Stomach (tissue), 9 donors: ENCODE results near the gene PRDX3. TPM values are rescaled to one million over a fixed set of nuclear protein-coding genes. Genes with fewer than 3 reads are reported as not detected.
"Not testable (repeated sequence)": the region's sequence is repeated elsewhere in the genome, so short reads cannot be mapped to it uniquely, and the experiment has no call there.

ENCODE experiments used
- DNase-seq, 2 donors: peaks; one replicate each; pipeline versions ENCODE4 v3.0.0 to v3.0.0-alpha.2; 2013 to 2019
- H3K27ac ChIP-seq, 5 donors: fragments of 200-600 bp in 4 of 5; sonication (generic) in 4 of 5; one replicate each; pipeline ENCODE4 v1.5.1; 2013 to 2019; ENCODE audit warnings: mild to moderate bottlenecking in 1 of 5, moderate library complexity in 1 of 5
- H3K27me3 ChIP-seq, 3 donors: fragments of 200-600 bp; sonication (generic); one replicate each; pipeline ENCODE4 v1.5.1; 2017 to 2019; ENCODE audit warnings: mixed run types in 1 of 3
- H3K36me3 ChIP-seq, 4 donors: fragments of 200-600 bp; sonication (generic); 1 replicate in 3 of 4; 2 replicates in 1 of 4; pipeline ENCODE4 v1.5.1; 2016 to 2019
- H3K4me1 ChIP-seq, 4 donors: fragments of 200-600 bp; sonication (generic); one replicate each; pipeline ENCODE4 v1.5.1; 2016 to 2019
- H3K4me3 ChIP-seq, 4 donors: fragments of 200-600 bp; sonication (generic) in 3 of 4; one replicate each; pipeline ENCODE4 v1.5.1; 2016 to 2019; ENCODE audit warnings: mild to moderate bottlenecking in 1 of 4
- H3K9me3 ChIP-seq, 4 donors: fragments of 200-600 bp; sonication (generic); one replicate each; pipeline ENCODE4 v1.5.1; 2016 to 2019
- EP300 ChIP-seq: sonication (generic); formaldehyde crosslinking; IDR thresholded peaks from one replicate; pipeline ENCODE4 v1.6.1; 2017; ENCODE audit warnings: antibody characterized with exemption
- POLR2A ChIP-seq, 4 donors: fragments of 450-650 bp; IDR thresholded peaks; one replicate each; pipeline ENCODE4 v1.6.1; 2016; ENCODE audit warnings: antibody characterized with exemption in 4 of 4, control low read depth in 2 of 4, mild to moderate bottlenecking in 1 of 4, moderate library complexity in 1 of 4
- POLR2AphosphoS5 ChIP-seq, 3 donors: sonication (generic); formaldehyde crosslinking; IDR thresholded peaks; one replicate each; pipeline ENCODE4 v1.6.1; 2016; ENCODE audit warnings: antibody characterized with exemption in 3 of 3
- WGBS, 5 donors: extraction: QIAGEN DNeasy Blood & Tissue Kit in 3 of 5; methylation state at CpG; one replicate each; pipeline versions ENCODE4 v1.1.5 to v1.1.7; 2013 to 2018; 5-methylcytosine and 5-hydroxymethylcytosine counted together
- intact Hi-C: fragments of 100-400 bp; cut with DNase I; formaldehyde crosslinking; loops from one replicate; pipeline ENCODE4 v1.15.1; 2023; ENCODE audit warnings: low total_unique reads
- polyA plus RNA-seq, 3 donors: library from polyadenylated mRNA; stranded (reverse); fragments of 200-250 nt; gene quantifications; one replicate each; pipeline ENCODE4 v1.2.3, GENCODE V29; 2013
- total RNA-seq, 5 donors: library from RNA; depleted of rRNA; stranded (reverse); fragments of >200 nt; gene quantifications; one replicate each; pipeline versions ENCODE4 v1.1.0 to v1.2.3, GENCODE V29; 2014 to 2016
- TF ChIP-seq, protein P1 (sequence below), 7 experiments: fragments of 450-650 bp in 4 of 7; fragments of 200-600 bp in 3 of 7; sonication (generic) in 3 of 7; IDR thresholded peaks; one replicate each; pipeline ENCODE4 v1.5.1; 2016 to 2019; ENCODE audit warnings: antibody characterized with exemption in 7 of 7, control low read depth in 2 of 7, mild to moderate bottlenecking in 1 of 7
- donor health status: healthy with polysubstance abuse.
- donor health status: Bipolar disorder and iron deficiency.
- donor health status: healthy.

PRDX3 gene
- total and polyA plus RNA-seq, 8 donors, result 11.9 to 163 (median 118) TPM

DNA sequence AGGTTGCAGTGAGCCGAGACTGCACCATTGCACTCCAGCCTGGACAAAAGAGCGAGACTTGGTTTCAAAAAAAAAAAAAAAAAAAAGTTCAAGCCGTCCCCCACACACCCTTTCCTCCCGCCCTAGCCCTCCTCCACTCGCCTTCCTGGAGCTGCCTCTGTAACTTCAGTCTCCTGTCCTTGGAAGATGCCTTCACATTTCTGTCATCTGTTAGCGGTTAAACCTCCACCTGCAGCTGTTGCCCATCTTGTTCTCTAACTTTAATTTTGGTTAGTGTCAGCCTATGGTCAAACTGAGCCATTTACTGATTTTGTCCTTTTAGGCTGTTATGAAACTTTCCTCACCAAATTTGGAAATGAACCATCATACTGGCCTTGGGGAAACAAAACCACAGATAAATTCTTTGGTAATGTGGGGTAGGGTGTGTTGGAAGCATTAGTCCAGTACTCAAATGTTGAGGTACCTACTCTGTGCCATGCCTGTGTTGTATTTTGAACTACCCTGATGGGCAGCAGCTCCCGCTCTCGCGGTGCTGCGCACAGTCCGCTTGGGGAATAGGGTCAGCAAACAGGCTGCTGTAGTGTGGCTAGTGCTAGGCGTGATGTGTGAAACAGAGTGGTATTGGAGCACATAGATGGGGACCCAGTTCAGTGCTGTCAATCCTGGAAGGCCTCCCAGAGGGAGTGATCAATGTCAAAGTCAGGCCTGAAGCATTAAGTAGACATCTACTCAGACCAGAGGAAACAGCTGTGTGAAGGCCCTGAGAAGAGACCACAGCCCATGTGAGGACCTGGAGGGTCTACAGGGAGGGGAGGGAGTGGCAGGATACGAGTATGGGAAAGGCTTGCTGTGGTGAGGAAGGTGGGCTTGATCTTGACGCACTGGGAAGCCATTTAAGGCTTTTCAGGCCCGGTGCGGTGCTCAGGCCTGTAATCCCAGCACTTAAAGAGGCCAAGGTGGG, 40.0 kb downstream of the PRDX3 start:
- intact Hi-C loops, result no loop called here

DNA sequence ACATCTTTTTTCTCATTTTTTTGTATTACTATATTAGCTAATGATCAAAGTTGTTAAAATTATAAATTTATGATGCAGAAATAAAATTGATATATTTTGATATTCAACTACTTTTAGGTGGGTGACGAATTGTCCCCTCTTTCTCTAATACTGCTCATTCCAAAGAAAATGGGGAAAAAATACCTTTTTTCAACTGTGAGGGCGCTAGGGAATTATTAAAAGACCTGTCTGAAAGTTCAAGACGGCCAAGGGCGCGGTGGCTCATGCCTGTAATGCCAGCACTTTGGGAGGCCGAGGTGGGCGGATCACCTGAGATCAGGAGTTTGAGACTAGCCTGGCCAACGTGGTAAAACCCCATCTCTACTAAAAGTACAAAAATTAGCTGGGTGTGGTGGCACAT, 40.7 kb downstream of the PRDX3 start:
- H3K27me3 ChIP-seq, H3K9me3 ChIP-seq, intact Hi-C loops, DNase-seq, H3K4me3 ChIP-seq, H3K27ac ChIP-seq: not testable (repeated sequence)
- WGBS, 5 donors, result 71 to 83% (median 80%) methylated on average over 8 of the region's 8 CpGs
- H3K36me3 ChIP-seq, result peaks cover 6 to 53% (median 47%) of the 10 kb centered on the region in 4 donors
- H3K4me1 ChIP-seq, result peaks cover 0 to 15% (median 4%) of the 10 kb centered on the region in 4 donors

More for the DNA sequence above, 40.0 kb downstream of the PRDX3 start:
- Histone ChIP-seq H3K4me1 (peaks cover 0 to 12% (median 4%) of the 10 kb centered on the region in 4 donors), H3K27ac (no peak overlapping the region), H3K36me3 (peaks cover 0 to 53% (median 46%) of the 10 kb centered on the region in 4 donors), H3K4me3 (no peak overlapping the region), H3K27me3 (no peaks in the 10 kb centered on the region), H3K9me3 (no peaks in the 10 kb centered on the region)
- TF ChIP-seq, protein P1, sequence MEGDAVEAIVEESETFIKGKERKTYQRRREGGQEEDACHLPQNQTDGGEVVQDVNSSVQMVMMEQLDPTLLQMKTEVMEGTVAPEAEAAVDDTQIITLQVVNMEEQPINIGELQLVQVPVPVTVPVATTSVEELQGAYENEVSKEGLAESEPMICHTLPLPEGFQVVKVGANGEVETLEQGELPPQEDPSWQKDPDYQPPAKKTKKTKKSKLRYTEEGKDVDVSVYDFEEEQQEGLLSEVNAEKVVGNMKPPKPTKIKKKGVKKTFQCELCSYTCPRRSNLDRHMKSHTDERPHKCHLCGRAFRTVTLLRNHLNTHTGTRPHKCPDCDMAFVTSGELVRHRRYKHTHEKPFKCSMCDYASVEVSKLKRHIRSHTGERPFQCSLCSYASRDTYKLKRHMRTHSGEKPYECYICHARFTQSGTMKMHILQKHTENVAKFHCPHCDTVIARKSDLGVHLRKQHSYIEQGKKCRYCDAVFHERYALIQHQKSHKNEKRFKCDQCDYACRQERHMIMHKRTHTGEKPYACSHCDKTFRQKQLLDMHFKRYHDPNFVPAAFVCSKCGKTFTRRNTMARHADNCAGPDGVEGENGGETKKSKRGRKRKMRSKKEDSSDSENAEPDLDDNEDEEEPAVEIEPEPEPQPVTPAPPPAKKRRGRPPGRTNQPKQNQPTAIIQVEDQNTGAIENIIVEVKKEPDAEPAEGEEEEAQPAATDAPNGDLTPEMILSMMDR (IDR thresholded peaks at IDR 0.05), result no peak
- no peak for TF ChIP-seq POLR2AphosphoS5 (IDR thresholded peaks at IDR 0.05)
- no peak for TF ChIP-seq POLR2A (IDR thresholded peaks at IDR 0.05)
- TF ChIP-seq EP300, result no peak
- no peak for DNase-seq
- 90 to 97% (median 92%) methylated on average over 16 of the region's 16 CpGs for WGBS, 5 donors

DNA sequence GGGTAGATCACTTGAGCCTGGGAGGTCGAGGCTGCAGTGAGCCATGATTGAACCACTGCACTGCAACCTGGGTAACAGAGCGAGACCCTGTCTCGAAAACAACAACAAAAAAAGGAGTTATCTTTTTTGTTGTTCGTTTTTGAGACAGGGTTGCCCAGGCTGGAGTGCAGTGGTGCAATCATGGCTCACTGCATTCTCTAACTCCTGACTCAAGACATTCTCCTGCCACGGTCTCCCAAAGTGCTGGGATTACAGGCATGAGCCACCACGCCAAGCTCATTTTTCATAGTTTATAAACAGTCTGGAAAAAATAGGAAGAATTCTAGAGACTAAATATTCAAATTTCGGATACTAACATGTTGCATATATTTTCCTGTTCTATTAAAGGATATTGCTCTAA, 42.5 kb downstream of the PRDX3 start:
- peaks cover 7 to 58% (median 54%) of the 10 kb centered on the region in 4 donors for H3K36me3 ChIP-seq
- H3K9me3 ChIP-seq, result no peaks in the 10 kb centered on the region
- peak overlapping the region in 2 of 5 donors; percentile 61 to 69 for H3K27ac ChIP-seq
- H3K27me3 ChIP-seq, result no peaks in the 10 kb centered on the region
- no peak overlapping the region for H3K4me3 ChIP-seq
- TF ChIP-seq POLR2AphosphoS5 (IDR thresholded peaks at IDR 0.05), result no peak
- TF ChIP-seq, protein P1 (IDR thresholded peaks at IDR 0.05), result no peak
- TF ChIP-seq POLR2A (IDR thresholded peaks at IDR 0.05), result no peak
- no peak for TF ChIP-seq EP300
- DNase-seq, result no peak
- 79 to 91% (median 83%) methylated on average over 7 of the region's 7 CpGs for WGBS, 5 donors
- H3K4me1 ChIP-seq, result peaks cover 0 to 32% (median 11%) of the 10 kb centered on the region in 4 donors
- intact Hi-C loops, result no loop called here

DNA sequence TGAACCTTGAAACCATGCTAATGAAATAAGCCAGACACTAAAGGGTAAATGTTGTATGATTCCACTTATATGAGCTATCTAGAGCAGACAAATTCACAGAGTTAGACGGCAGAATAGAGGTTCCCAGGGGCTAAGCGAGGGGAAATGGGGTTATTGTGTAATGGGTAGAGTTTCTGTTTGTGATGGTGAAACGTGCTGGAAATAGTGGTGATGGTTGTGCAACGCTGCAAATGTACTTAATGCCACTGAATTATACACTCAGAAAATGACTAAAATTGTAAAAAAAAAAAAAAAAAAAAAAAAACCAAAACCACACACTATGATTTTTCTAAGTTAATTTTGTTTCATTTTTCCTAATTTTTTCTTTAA, 43.1 kb downstream of the PRDX3 start:
- no peak overlapping the region for H3K4me3 ChIP-seq
- no peak for DNase-seq
- H3K36me3 ChIP-seq, result peaks cover 10 to 58% (median 52%) of the 10 kb centered on the region in 4 donors
- no peaks in the 10 kb centered on the region for H3K27me3 ChIP-seq
- TF ChIP-seq POLR2AphosphoS5 (IDR thresholded peaks at IDR 0.05) (no peak), POLR2A (IDR thresholded peaks at IDR 0.05) (no peak)
- intact Hi-C loops, result no loop called here
- peaks cover 0 to 38% (median 14%) of the 10 kb centered on the region in 4 donors for H3K4me1 ChIP-seq
- H3K27ac ChIP-seq, result peak overlapping the region in 2 of 5 donors; percentile 61 to 69
- WGBS, 5 donors, result 52 to 80% (median 59%) methylated on average over 4 of the region's 4 CpGs
- no peaks in the 10 kb centered on the region for H3K9me3 ChIP-seq

DNA sequence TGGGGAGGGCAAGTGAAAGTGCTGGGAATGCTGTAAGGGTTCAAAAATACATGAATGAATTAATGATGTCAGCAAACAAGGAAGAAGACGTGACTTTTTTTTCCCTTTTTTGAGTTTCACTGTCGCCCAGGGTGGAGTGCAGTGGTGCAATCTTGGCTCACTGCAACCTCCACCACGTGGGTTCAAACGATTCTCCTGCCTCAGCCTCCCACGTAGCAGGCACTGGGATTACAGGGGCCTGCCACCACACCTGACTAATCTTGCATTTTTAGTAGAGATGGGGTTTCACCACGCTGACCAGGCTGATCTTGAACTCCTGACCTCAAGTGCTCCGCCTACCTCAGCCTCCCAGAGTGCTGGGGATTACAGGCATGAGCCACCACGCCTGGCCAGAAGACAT, 44.7 kb downstream of the PRDX3 start:
- intact Hi-C loops, result no loop called here
- 74 to 87% (median 81%) methylated on average over 8 of the region's 8 CpGs for WGBS, 5 donors
- TF ChIP-seq POLR2A (IDR thresholded peaks at IDR 0.05), result no peak
- TF ChIP-seq, protein P1 (IDR thresholded peaks at IDR 0.05), result no peak
- no peaks in the 10 kb centered on the region for H3K27me3 ChIP-seq
- H3K4me3 ChIP-seq, result no peak overlapping the region
- H3K36me3 ChIP-seq, result peaks cover 18 to 65% (median 56%) of the 10 kb centered on the region in 4 donors
- H3K27ac ChIP-seq, result peak overlapping the region in 1 of 5 donors; percentile 71
- no peaks in the 10 kb centered on the region for H3K9me3 ChIP-seq
- H3K4me1 ChIP-seq, result peaks cover 0 to 38% (median 16%) of the 10 kb centered on the region in 4 donors
- DNase-seq, result no peak
